Suprapubic skin (tissue), 4 donors: ENCODE data around the gene KLC4. TPM values are rescaled to one million over a fixed set of nuclear protein-coding genes. Genes with fewer than 3 reads are reported as not detected.

Experiments
- DNase-seq, 2 donors: peaks; one replicate each; pipeline ENCODE4 v3.0.0-alpha.2; 2019; ENCODE audit warnings: low spot score in 2 of 2
- H3K27ac ChIP-seq: fragments of 200-600 bp; sonication (generic); one replicate; pipeline ENCODE4 v1.5.1; 2019
- H3K27me3 ChIP-seq: fragments of 200-600 bp; sonication (generic); one replicate; pipeline ENCODE4 v1.5.1; 2019
- H3K36me3 ChIP-seq: fragments of 200-600 bp; sonication (generic); one replicate; pipeline ENCODE4 v1.5.1; 2019
- H3K4me1 ChIP-seq: fragments of 200-600 bp; sonication (generic); one replicate; pipeline ENCODE4 v1.5.1; 2019
- H3K4me3 ChIP-seq: fragments of 200-600 bp; sonication (generic); one replicate; pipeline ENCODE4 v1.5.1; 2019; ENCODE audit warnings: mild to moderate bottlenecking
- H3K9me3 ChIP-seq: fragments of 200-600 bp; sonication (generic); one replicate; pipeline ENCODE4 v1.5.1; 2019
- CTCF ChIP-seq, 2 donors: fragments of 200-600 bp in 1 of 2; fragments of 450-650 bp in 1 of 2; sonication (generic) in 1 of 2; IDR thresholded peaks; one replicate each; pipeline ENCODE4 v1.5.1; 2016 to 2019; ENCODE audit warnings: antibody characterized with exemption in 2 of 2, mild to moderate bottlenecking in 1 of 2, moderate library complexity in 1 of 2
- EP300 ChIP-seq: sonication (generic); formaldehyde crosslinking; IDR thresholded peaks from one replicate; pipeline ENCODE4 v1.6.1; 2017; ENCODE audit warnings: antibody characterized with exemption
- POLR2A ChIP-seq, 2 donors: fragments of 450-650 bp; IDR thresholded peaks; one replicate each; pipeline ENCODE4 v1.6.1; 2017; ENCODE audit warnings: antibody characterized with exemption in 2 of 2, mild to moderate bottlenecking in 2 of 2, moderate library complexity in 2 of 2
- POLR2AphosphoS5 ChIP-seq, 3 donors: sonication (generic); formaldehyde crosslinking; IDR thresholded peaks; one replicate each; pipeline ENCODE4 v1.6.1; 2017; ENCODE audit warnings: antibody characterized with exemption in 3 of 3
- WGBS: methylation state at CpG from one replicate; pipeline ENCODE4 v1.1.5; 2018; 5-methylcytosine and 5-hydroxymethylcytosine counted together
- total RNA-seq, 4 donors: library from RNA; depleted of rRNA; stranded (reverse); fragments of >200 nt; gene quantifications; one replicate each; pipeline ENCODE4 v1.1.0, GENCODE V29; 2016

Gene KLC4
- total RNA-seq, 4 donors from 2014 or later, result 15.0 to 45.9 (median 24.4) TPM

DNA sequence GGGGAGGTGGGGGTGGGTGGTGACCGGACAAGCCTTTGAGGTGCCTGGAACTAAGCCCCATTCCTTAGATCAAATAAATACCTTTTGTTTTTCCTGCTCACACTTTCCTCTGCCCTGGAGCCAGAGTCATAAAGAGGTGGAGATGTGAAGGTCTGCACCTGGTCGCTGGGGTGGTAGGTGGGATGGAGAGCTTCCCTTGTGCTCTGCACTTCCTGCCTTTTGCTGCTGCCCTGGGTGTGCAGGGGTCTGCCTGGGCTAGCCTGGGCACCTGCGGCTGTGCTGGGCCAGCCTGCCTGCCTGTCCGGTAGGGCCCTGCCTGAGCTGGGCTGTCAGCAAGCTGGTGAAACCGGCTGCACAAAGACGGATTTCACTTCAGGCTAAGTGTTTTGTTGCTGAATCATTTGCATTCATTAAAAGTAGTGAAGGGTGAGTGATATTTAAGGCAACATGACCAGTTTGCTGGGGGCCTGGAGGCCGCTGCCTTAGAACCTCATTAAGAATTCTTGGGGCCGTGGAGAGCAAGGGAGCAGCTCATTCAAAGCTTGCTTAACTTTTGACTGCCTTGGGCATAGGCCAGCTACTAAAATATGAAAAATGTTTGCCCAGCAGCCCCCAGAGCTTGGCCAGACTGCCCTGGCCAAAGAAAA is 37.1 kb downstream of the KLC4 start:
- H3K27me3 ChIP-seq, result no peaks in the 10 kb centered on the region
- H3K4me3 ChIP-seq, result no peak overlapping the region
- TF ChIP-seq POLR2AphosphoS5 (IDR thresholded peaks at IDR 0.05), result peak in 1 of 3 donors; percentile 9
- no peak for TF ChIP-seq CTCF (IDR thresholded peaks at IDR 0.05)
- no peak for TF ChIP-seq EP300
- TF ChIP-seq POLR2A (IDR thresholded peaks at IDR 0.05), result no peak
- H3K27ac ChIP-seq, result peak overlapping the region; percentile 78
- H3K9me3 ChIP-seq, result no peaks in the 10 kb centered on the region
- no peaks in the 10 kb centered on the region for H3K36me3 ChIP-seq
- no peak for DNase-seq
- WGBS, result 27% methylated on average over 6 of the region's 8 CpGs
- peaks cover 44% of the 10 kb centered on the region for H3K4me1 ChIP-seq

- Histone ChIP-seq H3K27ac (peak overlapping the region; percentile 78), H3K36me3 (no peaks in the 10 kb centered on the region), H3K4me3 (no peak overlapping the region), H3K4me1 (peaks cover 44% of the 10 kb centered on the region), H3K27me3 (no peaks in the 10 kb centered on the region), H3K9me3 (no peaks in the 10 kb centered on the region)
- TF ChIP-seq EP300, result no peak
- 35% methylated on average over 5 of the region's 5 CpGs for WGBS
- DNase-seq, result no peak
Measured at GRCh38 chr6:43097098-43097489, 37.7 kb downstream of the KLC4 start.

DNA sequence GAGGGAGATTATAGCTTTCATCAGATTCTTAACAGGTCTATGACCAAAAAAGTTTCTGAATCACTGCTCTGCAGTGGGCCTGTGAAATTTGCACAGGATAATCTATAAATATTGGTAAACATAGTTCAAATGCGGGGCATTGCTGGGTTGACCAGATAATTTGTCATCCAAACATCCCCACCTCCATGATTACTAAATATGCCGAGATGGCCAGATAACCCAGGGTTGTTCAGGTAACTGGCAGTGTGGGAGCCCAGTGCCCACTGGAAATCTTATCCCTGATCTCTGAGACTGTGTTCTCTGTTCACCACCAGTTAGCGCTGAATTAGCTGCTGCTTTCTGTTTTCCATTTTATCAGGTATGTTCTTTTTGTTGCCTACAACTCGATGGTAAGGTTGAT is 38.1 kb downstream of the KLC4 start:
- H3K4me1 ChIP-seq, result peaks cover 44% of the 10 kb centered on the region
- no peak for DNase-seq
- 78% methylated on average over 4 of the region's 4 CpGs for WGBS
- no peaks in the 10 kb centered on the region for H3K27me3 ChIP-seq
- H3K4me3 ChIP-seq, result no peak overlapping the region
- TF ChIP-seq EP300 (no peak), POLR2A (IDR thresholded peaks at IDR 0.05) (no peak), CTCF (IDR thresholded peaks at IDR 0.05) (no peak), POLR2AphosphoS5 (IDR thresholded peaks at IDR 0.05) (no peak)
- H3K27ac ChIP-seq, result peak overlapping the region; percentile 22
- H3K36me3 ChIP-seq, result no peaks in the 10 kb centered on the region
- no peaks in the 10 kb centered on the region for H3K9me3 ChIP-seq

DNA sequence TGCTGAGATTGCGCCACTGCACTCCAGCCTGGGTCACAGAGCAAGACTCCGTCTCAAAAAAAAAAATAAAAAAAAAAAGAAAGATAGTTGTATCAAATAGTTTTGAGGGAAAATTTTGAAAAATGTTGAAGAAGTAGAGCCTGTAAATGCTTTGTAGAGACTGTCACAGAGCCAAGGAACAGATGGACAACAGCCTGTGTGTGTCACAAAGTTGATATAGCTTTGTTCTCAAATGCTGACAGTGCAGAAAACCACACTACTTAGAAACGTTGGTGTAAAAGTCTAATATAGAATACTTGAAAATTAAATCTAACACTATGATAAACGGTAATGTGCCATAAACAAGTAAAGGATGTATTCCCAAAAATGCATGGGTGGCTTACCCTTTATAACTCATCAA is 42.1 kb downstream of the KLC4 start:
- H3K9me3 ChIP-seq, result no peaks in the 10 kb centered on the region
- peaks cover 15% of the 10 kb centered on the region for H3K4me1 ChIP-seq
- H3K27ac ChIP-seq, result no peak overlapping the region
- WGBS, result 71% methylated on average over 4 of the region's 4 CpGs
- DNase-seq, result no peak
- H3K4me3 ChIP-seq, result no peak overlapping the region
- no peaks in the 10 kb centered on the region for H3K36me3 ChIP-seq
- H3K27me3 ChIP-seq, result no peaks in the 10 kb centered on the region
- TF ChIP-seq POLR2AphosphoS5 (IDR thresholded peaks at IDR 0.05) (no peak), CTCF (IDR thresholded peaks at IDR 0.05) (no peak)

DNA sequence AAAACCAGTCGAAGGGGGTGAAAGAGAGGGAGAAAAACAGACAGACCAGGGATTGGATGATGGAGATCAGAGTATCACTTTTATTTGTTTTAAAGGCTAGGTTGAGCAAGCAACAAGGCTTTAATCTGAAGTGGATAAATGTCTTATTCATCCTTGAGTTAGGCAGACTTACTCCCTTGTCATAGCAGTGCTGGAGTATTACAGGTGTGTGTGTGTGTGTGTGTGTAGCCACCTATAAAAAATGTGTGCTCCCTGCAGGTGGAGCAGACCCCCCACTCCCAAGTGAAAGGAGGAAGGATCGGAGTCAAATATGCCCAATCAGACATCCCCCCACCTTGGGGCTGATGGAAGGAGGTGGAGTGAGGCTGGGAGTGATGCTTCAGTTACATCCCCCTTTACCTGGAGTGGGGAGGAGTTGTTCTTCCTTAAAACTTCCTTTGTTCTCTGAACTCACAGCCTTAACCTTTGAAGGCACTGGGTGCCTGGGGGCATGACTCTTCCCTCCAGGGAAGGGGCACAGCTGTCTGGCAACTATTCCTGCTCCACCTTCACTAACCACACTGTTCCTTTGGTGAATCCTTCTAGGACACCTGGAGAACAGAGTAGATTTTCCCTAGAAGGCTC is 43.9 kb downstream of the KLC4 start:
- 48% methylated on average over 2 of the region's 2 CpGs for WGBS
- no peak overlapping the region for H3K27ac ChIP-seq
- TF ChIP-seq CTCF (IDR thresholded peaks at IDR 0.05) (no peak), POLR2A (IDR thresholded peaks at IDR 0.05) (no peak), POLR2AphosphoS5 (IDR thresholded peaks at IDR 0.05) (no peak), EP300 (no peak)
- peaks cover 3% of the 10 kb centered on the region for H3K4me1 ChIP-seq
- no peak for DNase-seq
- H3K4me3 ChIP-seq, result no peak overlapping the region
- H3K27me3 ChIP-seq, result no peaks in the 10 kb centered on the region
- H3K36me3 ChIP-seq, result no peaks in the 10 kb centered on the region
- H3K9me3 ChIP-seq, result no peaks in the 10 kb centered on the region
